Dermis blood vessel endothelial cell (primary cell): Measurements from ENCODE around the gene AGMAT. TPM values are rescaled to one million over a fixed set of nuclear protein-coding genes. Genes with fewer than 3 reads are reported as not detected.
A peak's percentile ranks its signal among the peaks of the same experiment; 100 is the strongest.

ENCODE experiments used
- DNase-seq: peaks from one replicate; pipeline ENCODE4 v3.0.0; 2010
- total RNA-seq: library from RNA; depleted of rRNA; stranded (reverse); fragments of >200 nt; gene quantifications from 2 replicates; pipeline ENCODE4 v1.2.3, GENCODE V29; 2014

The AGMAT gene
- total RNA-seq, 1 donor from 2014 or later: 0.34 TPM

GRCh38 chr1:15558516-15558915, 26.3 kb downstream of the AGMAT start:
- no peak for DNase-seq

- DNase-seq: no peak
Observed at GRCh38 chr1:15557594-15557993, 27.3 kb downstream of the AGMAT start.

GRCh38 chr1:15557008-15557407, 27.8 kb downstream of the AGMAT start:
- no peak for DNase-seq

GRCh38 chr1:15550573-15550972, 34.3 kb downstream of the AGMAT start:
- no peak for DNase-seq

GRCh38 chr1:15546641-15547040, 38.2 kb downstream of the AGMAT start:
- DNase-seq: no peak

GRCh38 chr1:15543589-15544568, 41.0 kb downstream of the AGMAT start:
- DNase-seq: no peak

- DNase-seq: no peak
Observed at GRCh38 chr1:15543251-15543588, 41.6 kb downstream of the AGMAT start.

- no peak for DNase-seq
Observed at GRCh38 chr1:15542388-15543250, 42.2 kb downstream of the AGMAT start.

GRCh38 chr1:15541231-15541792, 43.5 kb downstream of the AGMAT start:
- no peak for DNase-seq

- DNase-seq: no peak
Observed at GRCh38 chr1:15540186-15540585, 44.7 kb downstream of the AGMAT start.

GRCh38 chr1:15538771-15539170, 46.1 kb downstream of the AGMAT start:
- DNase-seq: no peak

- no peak for DNase-seq
Observed at GRCh38 chr1:15531682-15532081, 53.2 kb downstream of the AGMAT start.

- no peak for DNase-seq
Observed at GRCh38 chr1:15531003-15531402, 53.8 kb downstream of the AGMAT start.

- peak; percentile 100 for DNase-seq
Observed at GRCh38 chr1:15526490-15527339, 58.1 kb downstream of the AGMAT start, which contains the start of gene DNAJC16. DNAJC16 (plus strand) TSS chr1:15526848; CDS start chr1:15529106, 2,258 bp downstream.

GRCh38 chr1:15526021-15526489, 58.8 kb downstream of the AGMAT start:
- DNase-seq: no peak

GRCh38 chr1:15525050-15526020, 59.5 kb downstream of the AGMAT start:
- DNase-seq: no peak

- DNase-seq: peak; percentile 100
Observed at GRCh38 chr1:15524283-15525049, 60.4 kb downstream of the AGMAT start.

GRCh38 chr1:15524021-15524282, 60.9 kb downstream of the AGMAT start, which contains the start of gene CASP9:
CASP9 (minus strand) TSS chr1:15524215; CDS start chr1:15524200, 15 bp downstream.
- DNase-seq: no peak

- no peak for DNase-seq
Observed at GRCh38 chr1:15523104-15524020, 61.5 kb downstream of the AGMAT start.
